Right ventricle myocardium superior (tissue), 1 donor: Measurements from ENCODE around the gene ZNF205. TPM values are rescaled to one million over a fixed set of nuclear protein-coding genes. Genes with fewer than 3 reads are reported as not detected.
"Not testable (repeated sequence)": the region's sequence is repeated elsewhere in the genome, so short reads cannot be mapped to it uniquely, and the experiment has no call there.

ENCODE experiments used
- ATAC-seq: fragments of 200-7000 bp; cut with Tn5 transposase; one replicate; pipeline ENCODE4 v1.9.1; 2020; ENCODE audit warnings: mild to moderate bottlenecking; ENCODE audit not compliant: poor library complexity
- DNase-seq: peaks from one replicate; pipeline ENCODE4 v3.0.0-alpha.2; 2020
- intact Hi-C: fragments of 100-400 bp; cut with DNase I; formaldehyde crosslinking; loops from one replicate; pipeline ENCODE4 v1.11.2; 2022
- total RNA-seq: library from RNA; stranded (reverse); fragmentation: NEBNext Ultra II Directional; extraction: Animal tissue kit (Norgen Biotek cat#: 25700); gene quantifications from one replicate; pipeline ENCODE4 v1.2.1, GENCODE V29; 2021
- donor health status: DM: no; HTN: yes; CAD: no; lungs with severe emphysema.

ZNF205 gene
- total RNA-seq, 1 donor from 2014 or later: 6.9 TPM

DNA sequence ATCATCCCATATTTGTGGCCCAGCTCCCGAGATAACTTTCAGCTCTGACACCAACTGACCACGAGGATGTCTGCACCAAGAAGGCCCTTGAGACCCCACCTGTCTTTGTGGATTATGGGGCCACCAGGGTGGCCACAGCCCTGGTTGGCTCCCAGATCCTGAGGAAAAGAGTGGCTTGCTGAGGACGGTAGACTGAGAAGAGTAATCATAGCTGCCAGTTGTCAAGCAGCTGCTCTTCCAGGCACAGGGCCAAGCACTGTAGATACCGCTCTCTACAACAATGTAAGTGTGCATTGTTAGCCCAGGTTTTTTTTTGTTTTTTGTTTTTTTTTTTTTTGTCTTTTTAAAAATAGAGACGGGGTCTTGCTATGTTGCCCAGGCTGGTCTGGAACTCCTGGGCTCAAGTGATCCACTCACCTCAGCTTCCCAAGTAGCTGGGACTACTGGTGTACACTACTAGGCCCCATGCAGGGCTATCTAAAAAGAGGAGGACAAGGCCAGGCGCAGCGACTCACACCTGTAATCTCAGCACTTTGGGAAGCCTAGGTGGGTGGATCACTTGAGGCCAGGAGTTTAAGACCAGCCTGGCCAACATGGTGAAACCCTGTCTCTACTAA, 9.6 kb downstream of the ZNF205 start:
- no peak for DNase-seq
- intact Hi-C loops: no loop called here
- ATAC-seq: no peak

DNA sequence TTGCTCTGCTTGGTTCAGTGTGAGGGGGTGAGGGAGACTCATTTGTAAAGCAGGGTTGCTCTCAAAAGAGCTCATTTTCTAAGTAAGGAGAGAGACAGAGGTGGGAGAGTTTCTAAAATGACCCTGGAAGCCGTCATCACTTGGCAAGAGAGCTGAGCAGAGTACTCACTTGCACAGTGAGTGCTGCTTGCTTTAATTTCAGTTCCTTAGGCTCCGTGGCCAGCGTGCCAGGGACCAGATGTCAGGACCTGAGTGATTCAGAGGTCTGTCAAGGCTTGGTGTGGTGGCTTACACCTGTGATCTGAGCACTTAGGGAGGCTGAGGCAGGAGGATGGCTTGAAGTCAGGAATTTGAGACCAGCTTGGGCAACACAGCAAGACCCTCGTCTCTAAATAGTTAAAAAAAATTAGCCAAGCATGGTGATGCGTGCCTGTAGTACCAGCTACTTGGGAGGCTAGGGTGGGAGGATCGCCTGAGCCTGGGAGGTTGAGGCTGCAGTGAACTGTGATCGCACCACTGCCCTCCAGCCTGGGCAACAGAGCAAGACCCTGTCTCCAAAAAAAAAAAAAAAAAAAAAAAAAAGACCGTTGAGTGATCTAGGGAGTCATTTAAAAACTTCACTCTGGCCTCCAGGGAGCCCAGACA, 10.7 kb downstream of the ZNF205 start:
- ATAC-seq (no peak), DNase-seq (no peak)
- intact Hi-C loops: no loop called here

DNA sequence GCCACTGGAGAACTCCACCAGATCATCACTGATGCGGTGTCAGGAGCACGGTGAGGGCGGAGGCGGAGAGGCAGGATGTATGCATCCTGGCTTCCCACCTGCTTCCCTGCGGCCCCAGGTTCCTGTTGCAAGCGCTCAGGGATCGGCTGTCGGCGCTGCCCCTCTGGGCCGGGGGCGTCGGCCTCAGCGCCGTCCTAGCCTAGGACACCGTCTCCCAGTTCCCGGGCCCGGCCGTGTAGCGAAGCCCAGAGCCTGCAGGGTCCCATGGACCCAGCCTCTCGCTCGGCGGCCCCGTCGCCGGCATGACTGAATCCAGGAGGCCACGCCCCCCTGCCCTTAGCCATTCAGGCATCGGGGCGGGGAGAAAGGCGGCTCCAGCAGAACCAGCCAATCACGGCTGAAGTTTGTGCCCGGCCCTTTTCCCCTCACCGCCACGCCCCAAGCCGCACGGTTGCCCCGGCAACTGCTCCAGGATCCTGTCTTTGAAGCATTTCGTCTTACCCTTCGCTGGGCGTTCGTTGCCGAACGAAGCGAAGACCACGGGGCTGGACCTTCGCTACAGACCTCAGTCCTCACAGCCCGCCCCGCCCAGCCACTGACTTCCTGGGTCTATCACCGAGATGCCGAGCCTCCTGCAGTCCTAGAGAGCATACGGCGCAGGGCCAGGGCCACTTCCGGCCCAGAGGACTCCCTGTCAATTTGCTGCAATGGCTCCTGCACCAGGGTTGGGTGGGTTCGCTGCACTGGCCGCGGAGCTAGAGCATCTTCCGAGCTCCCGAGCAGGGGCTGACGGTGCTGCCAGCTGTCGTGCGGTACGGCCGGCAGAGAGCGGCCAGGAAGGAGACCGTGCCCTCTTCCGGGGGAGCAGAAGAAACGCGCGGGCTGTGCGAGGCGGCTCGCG, 11.8 kb downstream of the ZNF205 start:
- DNase-seq: peak; percentile 98
- intact Hi-C loops: no loop called here
- ATAC-seq: peak; percentile 98

DNA sequence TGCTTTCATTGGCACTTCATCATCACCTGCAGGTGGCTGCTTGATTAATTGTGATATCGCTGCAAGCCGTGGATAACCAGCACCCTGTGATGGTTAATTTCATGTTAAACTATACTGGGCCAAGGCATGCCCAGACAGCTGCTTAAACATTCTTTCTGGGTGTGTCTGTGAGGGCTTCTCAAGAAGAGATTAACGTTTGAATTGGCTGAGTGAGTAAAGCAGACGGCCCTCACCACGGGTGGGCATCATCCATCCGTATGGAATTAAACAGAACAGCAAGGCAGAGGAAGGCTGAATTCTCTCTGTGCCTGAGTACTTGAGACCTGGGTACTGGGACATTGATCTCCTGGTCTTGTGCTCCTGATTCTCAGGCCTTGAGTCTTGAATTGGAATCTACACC, 15.4 kb downstream of the ZNF205 start:
- ATAC-seq (no peak), DNase-seq (no peak)
- intact Hi-C loops: loop anchor here (5.0 kb wide), 1 partner anchor 70 kb away; no protein-coding TSS in a partner anchor

DNA sequence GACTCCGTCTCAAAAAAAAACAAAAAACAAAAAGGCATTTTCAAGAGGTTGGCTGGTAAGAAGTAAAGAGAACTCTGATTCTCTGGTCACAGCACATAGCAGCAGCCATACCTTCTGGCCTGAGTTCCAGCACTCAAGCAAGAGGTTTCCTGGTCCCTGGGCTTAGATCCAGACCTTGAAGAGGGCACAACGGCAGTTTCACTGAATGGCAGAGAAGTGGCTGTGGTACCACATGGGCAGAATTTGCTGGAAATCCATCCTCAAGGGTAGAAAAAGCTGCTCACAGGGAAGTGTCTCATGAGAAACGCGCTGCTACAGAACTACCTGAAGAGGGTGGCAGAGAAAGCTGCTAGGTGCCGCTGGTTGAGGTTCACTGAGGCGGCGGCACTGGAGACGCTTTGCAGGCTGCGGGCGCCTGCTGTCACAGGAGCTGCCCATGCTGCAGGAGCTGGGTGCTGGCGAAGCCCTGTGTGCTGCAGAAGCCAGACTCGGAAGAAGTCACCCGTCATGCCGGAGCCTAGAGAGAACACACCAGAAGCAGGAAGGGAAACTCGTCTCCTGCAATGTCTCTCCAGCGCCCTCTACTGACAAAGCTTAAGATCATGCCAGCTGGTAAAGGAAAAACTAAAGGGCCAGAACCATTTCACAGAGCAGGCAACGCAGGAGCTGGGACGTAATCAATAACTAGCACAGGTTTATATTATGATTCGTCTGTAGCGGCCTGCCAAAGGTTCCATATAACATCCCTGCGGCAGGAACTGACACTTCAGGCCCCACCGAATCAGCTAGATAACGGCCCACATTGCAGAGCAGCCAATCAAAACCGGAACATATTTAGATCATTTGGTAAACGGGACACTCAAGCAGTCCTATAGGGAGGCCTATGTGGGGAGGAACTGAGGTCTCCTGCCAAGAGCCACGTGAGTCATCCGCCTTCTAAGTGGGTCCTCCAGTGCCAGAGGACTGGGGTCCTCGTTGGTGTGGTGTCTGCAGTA, 17.0 kb downstream of the ZNF205 start:
- DNase-seq (peak; percentile 74), ATAC-seq (peak; percentile 84)
- intact Hi-C loops: loop anchor here (5.0 kb wide), 1 partner anchor 72 kb away; no protein-coding TSS in a partner anchor

DNA sequence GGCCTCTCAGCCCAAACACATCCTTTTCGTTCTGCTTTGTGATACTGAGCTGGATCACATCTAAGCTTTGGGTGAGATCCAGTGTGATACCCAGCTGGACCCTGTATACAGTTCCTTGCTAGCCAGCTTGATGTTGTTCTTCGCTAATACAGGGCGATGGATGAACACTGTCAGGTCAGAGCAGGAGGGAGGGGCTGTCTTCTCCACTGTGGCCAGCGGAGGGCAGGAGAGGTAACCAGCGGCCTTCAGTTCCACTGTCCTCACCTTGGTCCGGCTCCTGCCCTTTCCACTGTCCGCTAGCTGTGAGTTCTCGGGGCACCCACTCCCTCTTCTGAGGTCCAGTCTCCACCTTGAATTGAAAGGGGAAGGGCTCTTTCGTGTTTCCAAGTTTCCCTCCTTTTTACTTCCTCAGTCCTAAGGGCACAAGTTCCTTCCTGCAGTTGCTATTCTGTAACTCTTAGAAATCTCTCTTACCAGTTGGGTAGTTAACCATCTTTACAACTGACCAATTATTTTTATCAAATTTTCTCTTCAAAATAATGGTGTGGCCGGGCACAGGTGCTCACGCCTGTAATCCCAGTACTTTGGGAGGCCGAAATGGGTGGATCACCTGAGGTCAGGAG, 19.5 kb downstream of the ZNF205 start:
- intact Hi-C loops: no loop called here
- ATAC-seq (no peak), DNase-seq (peak; percentile 50)

DNA sequence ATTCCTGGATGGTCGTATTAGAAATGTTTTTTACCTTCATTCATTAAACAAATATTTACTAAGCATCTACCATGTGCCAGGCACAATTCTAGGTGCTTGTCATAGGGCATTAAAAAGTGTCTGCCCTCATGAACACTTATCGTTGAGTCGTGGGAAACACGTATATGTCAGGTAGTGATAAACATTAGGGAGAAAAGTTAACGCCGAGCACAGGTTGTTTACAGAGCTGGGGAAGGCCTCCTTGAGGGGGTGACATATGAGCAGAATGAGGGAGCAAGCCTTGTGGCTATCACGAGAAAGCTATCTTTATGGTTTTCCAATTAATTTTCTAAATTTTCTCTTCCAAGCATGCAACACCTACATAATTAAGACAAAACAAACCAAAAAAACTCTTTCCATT, 21.5 kb downstream of the ZNF205 start:
- no peak for DNase-seq
- intact Hi-C loops: no loop called here
- no peak for ATAC-seq

DNA sequence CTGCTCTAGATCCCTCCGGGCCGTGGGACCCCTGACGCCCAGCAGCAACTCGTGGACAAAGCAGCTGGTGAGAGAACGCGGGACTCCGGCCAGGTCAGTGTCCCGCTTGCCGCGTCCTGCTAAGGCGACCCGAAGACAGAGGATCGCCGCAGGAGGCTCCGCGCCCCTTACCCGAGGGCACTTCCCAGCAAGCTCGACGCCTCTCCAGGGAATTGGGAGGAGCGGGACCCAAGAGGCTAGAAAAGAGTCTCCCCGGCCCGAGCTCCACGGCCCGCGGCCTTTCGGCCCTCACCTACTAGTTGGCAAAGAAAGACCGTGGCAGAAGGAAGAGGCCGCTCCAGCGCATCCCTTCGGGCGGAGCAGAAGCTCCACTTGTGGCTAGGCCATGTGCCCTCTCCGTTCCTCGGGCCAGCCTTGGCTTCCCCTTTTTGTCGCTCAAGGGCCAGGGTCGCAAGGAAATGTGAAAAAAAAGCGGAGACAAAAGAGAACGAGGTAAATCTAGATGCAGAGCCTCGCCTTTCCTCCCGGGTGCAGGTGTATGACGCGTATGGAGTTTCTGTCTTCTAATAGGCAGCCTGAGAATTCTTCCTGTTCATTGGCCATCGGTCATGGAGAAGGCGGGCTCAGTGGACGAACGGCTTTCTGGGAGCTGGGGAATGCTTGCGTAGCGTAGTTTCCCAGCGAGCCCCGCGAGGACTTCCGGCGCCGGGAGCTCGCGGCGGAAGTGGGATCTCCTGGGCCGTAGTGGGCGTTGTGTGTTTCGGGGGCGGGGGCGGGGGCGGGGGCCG, 22.1 kb downstream of the ZNF205 start, which contains the start of gene ZNF213:
Gene ZNF213, plus strand, starts transcription at position 692 of the 788 bp plus-strand sequence. CDS start 2,252 bp downstream, outside the sequence.
- ATAC-seq (peak; percentile 96), DNase-seq (peak; percentile 96)
- intact Hi-C loops: no loop called here

DNA sequence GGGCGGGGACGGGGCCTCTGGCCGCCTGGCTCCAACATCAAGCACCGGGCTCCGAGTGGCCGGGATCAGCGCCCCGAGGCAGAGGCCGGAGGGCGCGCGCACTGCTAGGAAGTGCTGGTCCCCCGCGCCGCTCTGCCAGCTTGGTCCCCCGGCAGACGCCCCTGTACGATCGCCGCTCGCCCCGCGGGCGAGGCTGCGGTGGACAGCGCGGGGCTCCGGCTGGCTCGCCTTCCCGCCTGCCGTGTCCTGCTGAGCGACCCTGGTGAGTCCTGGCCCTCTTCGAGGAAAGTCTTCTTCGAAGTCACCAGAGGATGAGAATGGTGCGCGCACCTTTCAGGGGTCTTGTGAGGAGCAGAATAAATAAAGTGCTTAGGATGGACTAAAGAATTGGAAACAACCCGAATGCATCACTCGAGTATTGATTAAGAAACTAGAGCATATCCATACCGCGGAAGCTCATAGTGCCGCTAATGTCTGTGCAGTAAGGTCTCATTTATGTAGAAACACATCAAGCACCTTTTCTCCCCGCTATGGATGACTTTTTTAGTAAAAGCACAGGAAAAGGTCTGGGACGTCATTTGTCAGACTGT, 22.8 kb downstream of the ZNF205 start:
- DNase-seq (no peak), ATAC-seq (no peak)
- intact Hi-C loops: no loop called here

DNA sequence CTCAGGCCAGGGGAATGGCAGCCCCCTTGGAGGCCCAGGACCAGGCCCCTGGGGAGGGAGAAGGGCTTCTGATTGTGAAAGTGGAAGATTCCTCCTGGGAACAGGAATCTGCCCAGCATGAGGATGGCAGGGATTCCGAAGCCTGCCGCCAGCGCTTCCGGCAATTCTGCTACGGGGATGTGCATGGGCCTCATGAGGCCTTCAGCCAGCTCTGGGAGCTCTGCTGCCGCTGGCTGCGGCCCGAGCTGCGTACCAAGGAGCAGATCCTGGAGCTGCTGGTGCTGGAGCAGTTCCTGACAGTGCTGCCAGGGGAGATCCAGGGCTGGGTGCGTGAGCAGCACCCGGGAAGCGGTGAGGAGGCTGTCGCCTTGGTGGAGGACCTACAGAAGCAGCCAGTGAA, 24.9 kb downstream of the ZNF205 start:
- no peak for DNase-seq
- intact Hi-C loops: no loop called here
- ATAC-seq: no peak

DNA sequence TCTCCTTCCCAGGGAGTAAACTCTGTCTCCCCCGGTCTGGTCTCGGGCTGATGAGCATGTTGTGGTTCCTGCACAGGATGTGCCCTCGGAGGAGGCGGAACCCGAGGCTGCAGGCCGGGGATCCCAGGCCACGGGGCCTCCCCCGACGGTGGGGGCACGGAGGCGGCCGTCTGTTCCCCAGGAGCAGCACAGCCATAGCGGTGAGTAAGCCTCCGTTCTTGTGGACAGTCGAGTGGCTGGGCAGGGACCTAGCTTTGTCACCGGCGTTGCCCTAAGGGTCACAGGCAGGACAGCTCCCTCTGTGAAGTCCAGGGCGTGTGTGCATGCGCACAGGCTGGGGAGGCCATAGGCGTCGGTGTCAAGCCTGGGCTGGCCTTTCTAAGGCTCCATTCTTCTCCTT, 26.0 kb downstream of the ZNF205 start:
- ATAC-seq: no peak
- intact Hi-C loops: no loop called here
- no peak for DNase-seq

DNA sequence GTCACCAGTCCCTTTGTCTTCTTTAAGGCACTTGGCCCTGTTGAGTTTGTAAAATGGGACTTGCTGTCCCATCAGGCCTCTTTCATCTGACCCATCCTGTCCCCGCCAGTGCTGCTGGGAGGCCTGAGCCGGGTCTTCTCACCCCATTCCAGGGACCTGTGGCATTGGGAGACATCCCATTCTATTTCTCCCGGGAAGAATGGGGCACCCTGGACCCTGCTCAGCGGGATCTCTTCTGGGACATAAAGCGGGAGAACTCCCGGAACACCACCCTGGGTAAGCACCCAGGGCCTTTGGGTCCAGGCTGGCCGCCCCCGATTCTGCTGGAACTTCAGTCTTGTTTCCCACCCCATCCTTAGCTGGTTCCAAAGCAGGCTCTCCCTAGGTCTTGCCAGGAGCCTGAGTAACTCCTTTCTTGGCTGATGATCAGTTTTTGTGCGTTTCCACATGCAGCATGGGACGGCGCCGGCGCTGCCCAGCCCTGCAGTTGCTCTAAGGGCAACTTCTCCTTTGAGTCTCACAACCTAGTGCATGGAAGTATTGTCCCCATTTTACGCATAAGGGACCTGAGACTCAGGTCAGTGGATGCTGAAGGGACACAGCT, 26.5 kb downstream of the ZNF205 start:
- ATAC-seq (no peak), DNase-seq (no peak)
- intact Hi-C loops: no loop called here

- ATAC-seq, DNase-seq, intact Hi-C loops: not testable (repeated sequence)
Measured at GRCh38 chr16:3139561-3139960, 27.2 kb downstream of the ZNF205 start.

GRCh38 chr16:3140603-3141427, 28.4 kb downstream of the ZNF205 start:
- intact Hi-C loops: no loop called here
- DNase-seq: no peak
- ATAC-seq: no peak

DNA sequence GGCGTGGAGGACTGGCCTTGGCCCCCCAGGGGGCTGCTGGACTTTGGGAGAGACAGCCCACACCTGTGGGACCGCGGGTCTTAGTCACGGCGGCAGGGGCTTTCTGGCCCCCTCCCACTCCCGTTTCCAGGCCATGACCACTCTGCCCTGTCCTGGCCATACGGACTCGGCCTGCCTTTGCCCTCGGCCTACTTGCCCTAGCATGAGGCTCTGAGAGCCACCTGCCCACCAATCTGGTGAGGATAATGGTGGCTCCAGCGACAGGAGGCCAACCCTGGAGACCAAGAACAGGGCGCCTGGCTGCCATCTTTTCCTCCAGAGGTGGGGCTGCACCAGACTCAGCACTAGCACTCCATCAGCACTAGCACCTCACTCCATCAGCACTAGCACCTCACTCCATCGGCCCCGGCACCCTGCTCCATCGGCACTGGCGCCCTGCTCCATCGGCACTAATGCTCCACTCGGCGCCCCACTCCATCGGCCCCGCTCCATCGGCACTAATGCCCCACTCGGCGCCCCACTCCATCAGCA, 29.5 kb downstream of the ZNF205 start:
- intact Hi-C loops: no loop called here
- DNase-seq (no peak), ATAC-seq (no peak)
